NB4 (cell line): ENCODE measurements around the gene DNAI4.
"Not testable (repeated sequence)": the region's sequence is repeated elsewhere in the genome, so short reads cannot be mapped to it uniquely, and the experiment has no call there.

Experiments used
- CTCF ChIP-seq: IDR thresholded peaks from one replicate; pipeline ENCODE4 v1.5.1; 2012; ENCODE audit warnings: low read depth, low read length
- MAX ChIP-seq: IDR thresholded peaks from 2 replicates; pipeline ENCODE4 v1.6.1; 2011; ENCODE audit warnings: low read depth, low read length
- MYC ChIP-seq: IDR thresholded peaks from 2 replicates; pipeline ENCODE4 v1.6.1; 2011; ENCODE audit warnings: low read depth, low read length
- POLR2A ChIP-seq: IDR thresholded peaks from 2 replicates; pipeline ENCODE4 v1.6.1; 2011; ENCODE audit warnings: mild to moderate bottlenecking; ENCODE audit not compliant: insufficient read length; ENCODE audit errors: extremely low read depth

GRCh38 chr1:66915203-66915602 lies 9.5 kb downstream of the DNAI4 start:
- not testable (repeated sequence) for TF ChIP-seq CTCF, POLR2A, MAX, MYC
